Right kidney (tissue), 1 donor: ENCODE data around the gene ADD3.

ENCODE experiments used
- DNase-seq: peaks from one replicate; pipeline ENCODE4 v3.0.0-alpha.2; 2016

Gene ADD3

GRCh38 chr10:110002801-110003523 lies 4.8 kb upstream of the ADD3 start:
- DNase-seq: no peak

GRCh38 chr10:110003524-110003885 lies 4.3 kb upstream of the ADD3 start:
- no peak for DNase-seq

GRCh38 chr10:110005719-110006118 lies 2.1 kb upstream of the ADD3 start:
- DNase-seq: peak; percentile 68

DNA sequence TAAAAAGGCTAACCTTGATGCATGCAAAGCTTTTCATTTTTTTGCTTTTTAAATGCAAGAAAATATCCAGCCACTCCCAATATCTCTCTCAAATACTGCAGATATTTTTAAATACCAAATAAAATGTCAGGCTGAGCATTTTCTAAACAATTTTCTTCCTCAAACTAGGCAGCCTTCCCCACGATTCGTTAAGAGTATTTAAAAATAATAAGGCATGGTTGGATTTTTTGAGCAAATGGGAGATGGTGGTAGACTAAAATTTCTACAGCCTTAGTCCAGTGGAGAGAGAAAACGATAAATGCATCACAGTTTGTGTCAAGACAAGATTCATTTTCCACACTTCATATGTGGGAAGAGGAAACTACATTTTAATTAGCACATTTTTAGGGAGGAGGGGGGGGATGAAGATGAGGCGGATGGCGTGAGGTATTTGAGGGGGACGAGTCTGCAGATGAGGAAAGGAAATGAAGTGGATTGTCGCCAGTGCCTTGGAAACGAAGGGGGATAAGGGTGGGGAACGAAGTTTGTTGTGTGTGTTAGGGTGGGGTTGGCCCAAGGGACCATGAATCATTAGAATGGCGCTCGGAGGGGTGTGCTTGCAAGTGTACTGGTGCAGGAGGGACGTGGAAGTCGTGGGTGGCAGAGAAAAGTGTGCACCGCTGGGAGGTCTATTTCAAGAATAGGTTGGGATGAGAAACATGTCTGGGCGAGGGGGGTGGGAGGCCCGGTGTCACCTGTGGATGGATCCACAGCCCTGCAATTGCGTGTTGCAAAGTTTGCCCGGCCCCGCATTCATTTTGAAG lies 1.2 kb upstream of the ADD3 start:
- no peak for DNase-seq

DNA sequence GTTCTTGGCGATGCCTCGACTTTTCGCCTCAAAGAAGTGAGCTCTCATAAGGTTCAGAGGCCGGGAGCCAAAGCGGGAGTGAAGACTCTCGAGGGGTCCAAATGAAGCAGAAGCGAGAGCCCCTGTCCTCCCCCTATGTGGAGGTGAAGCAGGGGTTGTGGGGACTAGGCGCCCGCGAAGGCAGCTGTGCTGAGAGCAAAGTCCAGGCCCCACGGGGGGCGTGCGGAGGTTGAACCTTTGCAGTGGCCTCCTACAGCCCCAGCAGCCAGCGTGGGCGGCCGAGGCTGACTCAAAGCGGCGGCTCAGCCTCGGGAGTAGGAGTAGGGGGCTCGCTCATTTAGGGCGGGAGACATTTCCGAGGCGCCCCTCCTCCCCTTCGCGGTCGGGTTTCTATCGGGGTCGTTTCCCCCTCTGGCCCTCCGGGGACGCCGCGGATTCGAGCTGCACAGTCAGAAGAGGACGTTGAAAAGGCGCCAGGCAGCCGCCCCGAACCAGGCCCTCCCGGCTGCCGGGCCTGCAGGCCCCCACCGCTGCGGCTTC lies 553 bp upstream of the ADD3 start:
- peak; percentile 97 for DNase-seq

DNA sequence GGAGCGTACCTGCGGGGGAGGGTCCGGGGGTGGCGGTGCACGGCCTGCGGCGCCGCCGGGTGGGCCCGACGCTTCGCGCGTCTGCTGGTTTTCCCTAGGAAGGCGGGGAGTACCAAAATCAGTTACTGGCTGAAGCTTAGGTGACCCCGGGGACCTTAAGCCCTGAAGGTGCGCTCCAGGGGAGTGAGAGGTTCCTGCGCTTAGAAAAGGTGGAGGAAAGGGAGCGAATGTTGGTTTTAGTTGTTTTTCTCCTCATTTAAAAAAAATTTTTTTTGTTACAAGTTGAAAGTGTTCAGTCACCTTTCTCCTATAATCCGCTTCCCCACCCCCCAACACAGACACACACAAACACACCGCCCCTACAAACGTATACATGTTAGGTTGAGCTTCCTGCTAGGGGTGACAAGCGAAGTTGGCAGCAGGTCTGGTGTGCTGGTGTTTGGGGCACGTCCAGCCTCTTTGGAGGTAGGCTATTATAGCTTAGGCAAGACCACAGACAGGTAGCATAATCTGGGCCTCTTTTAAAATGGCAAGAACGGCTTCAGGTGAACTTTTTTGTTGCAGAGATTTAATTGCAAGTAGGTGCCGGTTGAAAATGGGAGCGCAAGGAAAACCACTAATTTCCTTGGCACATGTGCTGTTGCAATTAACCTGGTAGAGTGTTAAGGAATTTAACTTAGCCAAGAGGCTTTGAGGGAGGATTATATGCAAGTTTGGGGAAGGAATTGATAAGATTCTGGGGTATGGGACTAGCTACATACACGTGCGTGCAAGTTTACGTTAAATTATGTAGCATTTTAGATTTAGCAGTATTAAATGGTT lies 945 bp downstream of the ADD3 start:
- DNase-seq: peak; percentile 65

- no peak for DNase-seq
Observed at GRCh38 chr10:110009736-110010475, 2.1 kb downstream of the ADD3 start.

- DNase-seq: no peak
Observed at GRCh38 chr10:110010486-110011378, 2.9 kb downstream of the ADD3 start.

GRCh38 chr10:110011681-110012080 lies 3.9 kb downstream of the ADD3 start:
- DNase-seq: no peak

- no peak for DNase-seq
Observed at GRCh38 chr10:110013630-110014293, 6.0 kb downstream of the ADD3 start.

DNA sequence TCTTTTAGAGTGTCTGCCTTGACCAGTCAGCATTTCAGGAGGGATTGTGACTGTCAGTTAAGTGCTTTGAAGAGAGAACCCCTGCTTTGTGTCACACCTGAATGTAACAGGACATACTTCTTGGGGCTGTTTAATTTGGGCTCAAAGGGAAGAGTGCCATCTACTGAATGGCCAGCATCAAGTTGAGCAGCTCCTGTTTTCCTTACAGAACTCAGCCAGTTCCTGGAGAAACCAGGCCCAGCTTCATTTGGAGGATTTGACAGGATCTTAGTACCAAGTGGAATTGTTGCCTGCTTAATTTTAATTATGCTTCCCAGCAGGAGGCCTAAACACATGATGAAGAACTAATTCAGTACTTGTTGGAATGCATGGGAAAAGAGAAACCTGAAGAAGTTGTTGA lies 8.3 kb downstream of the ADD3 start:
- no peak for DNase-seq

DNA sequence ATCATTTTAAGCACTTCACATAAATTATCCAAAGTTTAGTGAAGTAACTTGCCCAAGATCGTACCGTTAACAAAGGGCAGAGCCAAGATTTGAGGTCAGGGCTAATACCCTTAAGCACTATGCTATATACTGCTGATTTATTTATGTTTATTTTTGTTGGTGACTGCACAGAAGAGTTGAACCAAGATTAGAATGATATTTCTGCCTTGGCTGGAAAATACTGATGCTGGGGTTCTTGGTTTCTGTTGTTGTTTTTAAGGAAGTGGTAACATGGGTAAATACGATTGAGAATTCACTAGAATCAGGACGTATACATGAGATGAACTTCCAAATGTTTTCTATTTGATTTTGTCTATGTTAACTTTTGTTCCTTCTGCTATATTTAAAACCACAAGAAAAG lies 9.3 kb downstream of the ADD3 start:
- DNase-seq: no peak

DNA sequence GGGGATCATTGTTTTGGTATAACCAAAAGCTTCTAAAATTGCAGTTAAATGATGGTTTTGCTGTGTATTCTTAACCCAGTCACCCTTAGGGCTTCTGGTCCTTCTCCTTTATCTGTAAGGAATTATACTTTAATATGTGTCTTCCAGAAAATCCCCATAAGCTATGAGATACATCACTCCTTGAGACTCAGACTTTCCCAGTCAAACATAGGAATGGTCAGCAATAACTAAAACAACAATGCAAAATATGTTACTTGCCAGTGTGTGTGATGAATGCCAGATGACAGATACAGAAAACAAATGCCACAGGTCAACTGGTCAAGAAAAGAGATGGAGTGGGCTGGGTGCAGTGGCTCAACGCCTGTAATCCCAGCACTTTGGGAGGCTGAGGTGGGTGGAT lies 10.1 kb downstream of the ADD3 start:
- no peak for DNase-seq

DNA sequence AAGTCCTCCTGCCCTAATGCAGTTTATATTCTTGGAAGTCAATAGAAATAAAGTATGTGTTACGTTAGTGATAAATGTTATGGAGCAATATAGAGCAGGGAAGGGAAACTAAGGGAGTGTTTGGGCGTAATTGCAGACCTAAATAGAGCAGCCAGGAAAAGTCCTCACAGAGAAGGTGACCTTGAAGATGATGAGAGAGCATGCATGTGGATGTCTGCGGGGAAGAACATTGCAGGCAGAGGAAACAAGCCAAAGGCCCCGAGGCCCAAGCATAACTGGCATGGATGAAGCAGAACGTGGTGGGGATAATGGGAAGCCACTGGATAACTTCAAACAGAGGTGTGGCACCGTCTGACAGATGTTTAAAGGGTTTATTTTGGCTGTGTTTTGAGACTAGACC lies 12.5 kb downstream of the ADD3 start:
- DNase-seq: no peak

- no peak for DNase-seq
Observed at GRCh38 chr10:110022716-110023504, 15.1 kb downstream of the ADD3 start.

- DNase-seq: no peak
Observed at GRCh38 chr10:110023785-110024465, 16.1 kb downstream of the ADD3 start.

GRCh38 chr10:110029450-110029849 lies 21.7 kb downstream of the ADD3 start:
- no peak for DNase-seq

- DNase-seq: no peak
Observed at GRCh38 chr10:110032801-110033700, 25.3 kb downstream of the ADD3 start.
